ENCODE data around the gene RAD51B.

- TF ChIP-seq CTCF (IDR thresholded peaks at IDR 0.05) (no peak), POLR2A (IDR thresholded peaks at IDR 0.05) (no peak)
These were observed 888.8 kb downstream of the RAD51B start for GRCh38 chr14:68708343-68708742.
